ENCODE measurements around the gene VASN.
A peak's percentile ranks its signal among the peaks of the same experiment; 100 is the strongest.

The VASN gene

GRCh38 chr16:4323845-4324488 lies 47.7 kb upstream of the VASN start:
- no peaks in the 10 kb centered on the region for H3K36me3 ChIP-seq (replicated peaks in 1 of 2; ENCODE audit: control insufficient read depth in 2 of 2, insufficient read depth in 2 of 2, low read length in 2 of 2)
- no peak overlapping the region for H2BK12ac ChIP-seq (ENCODE audit: low read length)
- no peak overlapping the region for H2BK5ac ChIP-seq (ENCODE audit: low read length)
- no peak overlapping the region for H3K23ac ChIP-seq (ENCODE audit: low read depth, low read length, poor library complexity)
- H3K27ac ChIP-seq (replicated peaks; ENCODE audit: low read length) = no peak overlapping the region
- H3K9me3 ChIP-seq (replicated peaks in 1 of 2; ENCODE audit: control insufficient read depth in 2 of 2, insufficient read depth in 1 of 2, low read depth in 1 of 2, low read length in 2 of 2) = no peaks in the 10 kb centered on the region
- no peak overlapping the region for H4K91ac ChIP-seq (ENCODE audit: low read depth, low read length, poor library complexity)
- no peak overlapping the region for H3K14ac ChIP-seq (ENCODE audit: low read length)
- H2AFZ ChIP-seq (ENCODE audit: low read length) = no peak overlapping the region
- DNase-seq (ENCODE audit: low spot score) = no peak
- peaks cover 16 to 38% of the 10 kb centered on the region in 2 donors for H3K4me1 ChIP-seq (ENCODE audit: control insufficient read depth in 2 of 2, insufficient read depth in 1 of 2, low read depth in 1 of 2, low read length in 2 of 2)
- no peak overlapping the region for H2BK15ac ChIP-seq (ENCODE audit: low read length)
- no peak overlapping the region for H3K4me3 ChIP-seq (ENCODE audit: low read length in 2 of 2)
- WGBS, 2 donors (ENCODE audit: extremely low coverage in 2 of 2, insufficient read length in 2 of 2, insufficient replicate concordance in 1 of 2) = no CpG with 5 or more reads among the region's 12 CpGs
- no peaks in the 10 kb centered on the region for H3K27me3 ChIP-seq (ENCODE audit: control insufficient read depth in 3 of 3, insufficient read depth in 3 of 3, low read depth in 1 of 3, low read length in 3 of 3)
- H3K79me1 ChIP-seq (ENCODE audit: low read depth, low read length) = peaks cover 40% of the 10 kb centered on the region
- H4K8ac ChIP-seq (ENCODE audit: low read depth, low read length) = no peak overlapping the region
- H3K18ac ChIP-seq (ENCODE audit: low read length) = peak overlapping the region; percentile 11
- no peak overlapping the region for H3K4ac ChIP-seq (ENCODE audit: low read length)
- no peak overlapping the region for H3K4me2 ChIP-seq (ENCODE audit: insufficient read depth, low read length, poor library complexity, severe bottlenecking)
- no peak overlapping the region for H2BK120ac ChIP-seq (ENCODE audit: low read depth, low read length)
- H2AK5ac ChIP-seq (ENCODE audit: low read depth, low read length) = peak overlapping the region; percentile 49
- peak overlapping the region; percentile 38 for H3K9ac ChIP-seq (ENCODE audit: low read depth, low read length, poor library complexity)

GRCh38 chr16:4324492-4325252 lies 47.0 kb upstream of the VASN start:
- H2BK5ac ChIP-seq (ENCODE audit: low read length) = peak overlapping the region; percentile 62
- H2AFZ ChIP-seq (ENCODE audit: low read length) = no peak overlapping the region
- H2BK120ac ChIP-seq (ENCODE audit: low read depth, low read length) = no peak overlapping the region
- H3K4me3 ChIP-seq (ENCODE audit: low read length in 2 of 2) = no peak overlapping the region
- peak overlapping the region; percentile 33 for H3K18ac ChIP-seq (ENCODE audit: low read length)
- no peak overlapping the region for H4K8ac ChIP-seq (ENCODE audit: low read depth, low read length)
- H3K27me3 ChIP-seq (ENCODE audit: control insufficient read depth in 3 of 3, insufficient read depth in 3 of 3, low read depth in 1 of 3, low read length in 3 of 3) = no peaks in the 10 kb centered on the region
- no peak overlapping the region for H3K4me2 ChIP-seq (ENCODE audit: insufficient read depth, low read length, poor library complexity, severe bottlenecking)
- no peak overlapping the region for H3K4ac ChIP-seq (ENCODE audit: low read length)
- no peaks in the 10 kb centered on the region for H3K9me3 ChIP-seq (replicated peaks in 1 of 2; ENCODE audit: control insufficient read depth in 2 of 2, insufficient read depth in 1 of 2, low read depth in 1 of 2, low read length in 2 of 2)
- H3K79me1 ChIP-seq (ENCODE audit: low read depth, low read length) = peaks cover 36% of the 10 kb centered on the region
- no peak overlapping the region for H3K27ac ChIP-seq (replicated peaks; ENCODE audit: low read length)
- no peak for DNase-seq (ENCODE audit: low spot score)
- H3K14ac ChIP-seq (ENCODE audit: low read length) = no peak overlapping the region
- peak overlapping the region; percentile 15 for H2AK5ac ChIP-seq (ENCODE audit: low read depth, low read length)
- H2BK15ac ChIP-seq (ENCODE audit: low read length) = no peak overlapping the region
- peaks cover 15 to 37% of the 10 kb centered on the region in 2 donors for H3K4me1 ChIP-seq (ENCODE audit: control insufficient read depth in 2 of 2, insufficient read depth in 1 of 2, low read depth in 1 of 2, low read length in 2 of 2)
- peak overlapping the region; percentile 38 for H3K9ac ChIP-seq (ENCODE audit: low read depth, low read length, poor library complexity)
- H3K23ac ChIP-seq (ENCODE audit: low read depth, low read length, poor library complexity) = no peak overlapping the region
- H2BK12ac ChIP-seq (ENCODE audit: low read length) = no peak overlapping the region
- WGBS, 2 donors (ENCODE audit: extremely low coverage in 2 of 2, insufficient read length in 2 of 2, insufficient replicate concordance in 1 of 2) = no CpG with 5 or more reads among the region's 22 CpGs
- H3K36me3 ChIP-seq (replicated peaks in 1 of 2; ENCODE audit: control insufficient read depth in 2 of 2, insufficient read depth in 2 of 2, low read length in 2 of 2) = no peaks in the 10 kb centered on the region
- H4K91ac ChIP-seq (ENCODE audit: low read depth, low read length, poor library complexity) = no peak overlapping the region

- H3K23ac ChIP-seq (ENCODE audit: low read depth, low read length, poor library complexity) = no peak overlapping the region
- peak overlapping the region; percentile 81 for H2AK5ac ChIP-seq (ENCODE audit: low read depth, low read length)
- H3K4me3 ChIP-seq (ENCODE audit: low read length in 2 of 2) = no peak overlapping the region
- no peak overlapping the region for H4K91ac ChIP-seq (ENCODE audit: low read depth, low read length, poor library complexity)
- no peak overlapping the region for H3K27ac ChIP-seq (replicated peaks; ENCODE audit: low read length)
- peaks cover 14 to 36% of the 10 kb centered on the region in 2 donors for H3K4me1 ChIP-seq (ENCODE audit: control insufficient read depth in 2 of 2, insufficient read depth in 1 of 2, low read depth in 1 of 2, low read length in 2 of 2)
- peak overlapping the region; percentile 62 for H2BK5ac ChIP-seq (ENCODE audit: low read length)
- no peak overlapping the region for H3K4me2 ChIP-seq (ENCODE audit: insufficient read depth, low read length, poor library complexity, severe bottlenecking)
- no peak overlapping the region for H2BK120ac ChIP-seq (ENCODE audit: low read depth, low read length)
- no peak overlapping the region for H3K18ac ChIP-seq (ENCODE audit: low read length)
- H2BK15ac ChIP-seq (ENCODE audit: low read length) = no peak overlapping the region
- no peak for DNase-seq (ENCODE audit: low spot score)
- no peak overlapping the region for H3K9ac ChIP-seq (ENCODE audit: low read depth, low read length, poor library complexity)
- H3K36me3 ChIP-seq (replicated peaks in 1 of 2; ENCODE audit: control insufficient read depth in 2 of 2, insufficient read depth in 2 of 2, low read length in 2 of 2) = no peaks in the 10 kb centered on the region
- peaks cover 33% of the 10 kb centered on the region for H3K79me1 ChIP-seq (ENCODE audit: low read depth, low read length)
- WGBS, 2 donors (ENCODE audit: extremely low coverage in 2 of 2, insufficient read length in 2 of 2, insufficient replicate concordance in 1 of 2) = no CpG with 5 or more reads among the region's 6 CpGs
- H3K14ac ChIP-seq (ENCODE audit: low read length) = peak overlapping the region; percentile 31
- H3K9me3 ChIP-seq (replicated peaks in 1 of 2; ENCODE audit: control insufficient read depth in 2 of 2, insufficient read depth in 1 of 2, low read depth in 1 of 2, low read length in 2 of 2) = no peaks in the 10 kb centered on the region
- no peak overlapping the region for H4K8ac ChIP-seq (ENCODE audit: low read depth, low read length)
- no peak overlapping the region for H3K4ac ChIP-seq (ENCODE audit: low read length)
- no peak overlapping the region for H2BK12ac ChIP-seq (ENCODE audit: low read length)
- no peak overlapping the region for H2AFZ ChIP-seq (ENCODE audit: low read length)
- H3K27me3 ChIP-seq (ENCODE audit: control insufficient read depth in 3 of 3, insufficient read depth in 3 of 3, low read depth in 1 of 3, low read length in 3 of 3) = no peaks in the 10 kb centered on the region
Measured at GRCh38 chr16:4325253-4325758, 46.3 kb upstream of the VASN start.
